Breast epithelium (tissue), 4 donors: ENCODE data around the gene CCDC102B. TPM values are rescaled to one million over a fixed set of nuclear protein-coding genes. Genes with fewer than 3 reads are reported as not detected.
"Not testable (repeated sequence)": the region's sequence is repeated elsewhere in the genome, so short reads cannot be mapped to it uniquely, and the experiment has no call there.

ENCODE experiments used
- DNase-seq, 2 donors: peaks; one replicate each; pipeline ENCODE4 v3.0.0-alpha.2; 2019; ENCODE audit warnings: low spot score in 2 of 2
- H3K27ac ChIP-seq, 2 donors: fragments of 200-600 bp; sonication (generic) in 1 of 2; one replicate each; pipeline ENCODE4 v1.5.1; 2016 to 2019; ENCODE audit warnings: mild to moderate bottlenecking in 1 of 2
- H3K27me3 ChIP-seq, 2 donors: fragments of 200-600 bp; sonication (generic) in 1 of 2; one replicate each; pipeline versions ENCODE4 v1.5.1 to v1.6.0; 2017 to 2019; ENCODE audit warnings: control low read depth in 1 of 2, mild to moderate bottlenecking in 1 of 2
- H3K36me3 ChIP-seq: fragments of 200-600 bp; one replicate; pipeline ENCODE4 v1.5.1; 2019
- H3K4me1 ChIP-seq, 2 donors: fragments of 200-600 bp; sonication (generic); one replicate each; pipeline ENCODE4 v1.5.1; 2016 to 2019; ENCODE audit warnings: control low read depth in 1 of 2
- H3K4me3 ChIP-seq, 3 donors: fragments of 200-600 bp; sonication (generic); 1 replicate in 2 of 3; 2 replicates in 1 of 3; pipeline ENCODE4 v1.5.1; 2016 to 2019; ENCODE audit warnings: mild to moderate bottlenecking in 3 of 3, moderate library complexity in 2 of 3
- H3K9me3 ChIP-seq, 2 donors: fragments of 200-600 bp; sonication (generic) in 1 of 2; one replicate each; pipeline ENCODE4 v1.5.1; 2016 to 2019; ENCODE audit warnings: control low read depth in 1 of 2
- POLR2A ChIP-seq: fragments of 450-650 bp; IDR thresholded peaks from one replicate; pipeline ENCODE4 v1.6.1; 2016; ENCODE audit warnings: antibody characterized with exemption, mild to moderate bottlenecking, moderate library complexity
- POLR2AphosphoS5 ChIP-seq, 3 donors: sonication (generic); formaldehyde crosslinking; IDR thresholded peaks; one replicate each; pipeline ENCODE4 v1.6.1; 2017; ENCODE audit warnings: antibody characterized with exemption in 3 of 3
- intact Hi-C: fragments of 100-400 bp; cut with DNase I; formaldehyde crosslinking; loops from one replicate; pipeline ENCODE4 v1.15.1; 2023; ENCODE audit warnings: low total_unique reads
- total RNA-seq, 3 donors: library from RNA; depleted of rRNA; stranded (reverse); fragments of >200 nt; gene quantifications; one replicate each; pipeline ENCODE4 v1.1.0, GENCODE V29; 2016
- TF ChIP-seq, protein P1 (sequence below), 3 donors: fragments of 450-650 bp; IDR thresholded peaks; one replicate each; pipeline ENCODE4 v1.5.1; 2016 to 2017; ENCODE audit warnings: antibody characterized with exemption in 3 of 3, mild to moderate bottlenecking in 3 of 3, moderate library complexity in 3 of 3

CCDC102B gene
- total RNA-seq, 3 donors from 2014 or later: 5.3 to 9.1 (median 7.2) TPM

GRCh38 chr18:68942230-68942629 lies 144.3 kb downstream of the CCDC102B start:
- Histone ChIP-seq H3K4me3 (no peak overlapping the region), H3K27ac (no peak overlapping the region), H3K4me1 (no peaks in the 10 kb centered on the region), H3K36me3 (no peaks in the 10 kb centered on the region), H3K27me3 (no peaks in the 10 kb centered on the region), H3K9me3 (no peaks in the 10 kb centered on the region)
- no peak for TF ChIP-seq POLR2A
- no peak for TF ChIP-seq POLR2AphosphoS5 (IDR thresholded peaks at IDR 0.05)
- TF ChIP-seq, protein P1, sequence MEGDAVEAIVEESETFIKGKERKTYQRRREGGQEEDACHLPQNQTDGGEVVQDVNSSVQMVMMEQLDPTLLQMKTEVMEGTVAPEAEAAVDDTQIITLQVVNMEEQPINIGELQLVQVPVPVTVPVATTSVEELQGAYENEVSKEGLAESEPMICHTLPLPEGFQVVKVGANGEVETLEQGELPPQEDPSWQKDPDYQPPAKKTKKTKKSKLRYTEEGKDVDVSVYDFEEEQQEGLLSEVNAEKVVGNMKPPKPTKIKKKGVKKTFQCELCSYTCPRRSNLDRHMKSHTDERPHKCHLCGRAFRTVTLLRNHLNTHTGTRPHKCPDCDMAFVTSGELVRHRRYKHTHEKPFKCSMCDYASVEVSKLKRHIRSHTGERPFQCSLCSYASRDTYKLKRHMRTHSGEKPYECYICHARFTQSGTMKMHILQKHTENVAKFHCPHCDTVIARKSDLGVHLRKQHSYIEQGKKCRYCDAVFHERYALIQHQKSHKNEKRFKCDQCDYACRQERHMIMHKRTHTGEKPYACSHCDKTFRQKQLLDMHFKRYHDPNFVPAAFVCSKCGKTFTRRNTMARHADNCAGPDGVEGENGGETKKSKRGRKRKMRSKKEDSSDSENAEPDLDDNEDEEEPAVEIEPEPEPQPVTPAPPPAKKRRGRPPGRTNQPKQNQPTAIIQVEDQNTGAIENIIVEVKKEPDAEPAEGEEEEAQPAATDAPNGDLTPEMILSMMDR (IDR thresholded peaks at IDR 0.05): no peak
- DNase-seq: no peak
- intact Hi-C loops: no loop called here

- H3K9me3 ChIP-seq, H3K27ac ChIP-seq, H3K4me1 ChIP-seq, intact Hi-C loops, H3K27me3 ChIP-seq, DNase-seq, H3K4me3 ChIP-seq, H3K36me3 ChIP-seq: not testable (repeated sequence)
These were observed 146.0 kb downstream of the CCDC102B start for GRCh38 chr18:68943861-68944260.

DNA sequence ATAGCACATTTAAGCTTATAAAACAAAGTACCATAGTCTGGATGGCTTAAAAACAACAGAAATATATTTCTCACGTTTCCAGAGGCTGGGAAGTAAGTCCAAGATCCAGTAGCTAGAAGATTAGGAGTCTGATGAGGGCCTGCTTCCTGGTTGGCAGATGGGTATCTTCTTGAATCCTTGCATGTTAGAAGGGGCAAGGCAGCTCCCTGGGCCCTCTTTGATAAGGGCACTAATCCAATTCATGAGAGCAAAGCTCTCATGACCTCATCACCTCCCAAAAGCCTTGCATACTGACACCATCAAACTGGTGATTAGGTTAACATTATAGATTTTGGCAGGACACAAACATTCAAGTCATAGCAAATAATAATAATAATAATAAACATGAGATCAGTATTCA lies 146.4 kb downstream of the CCDC102B start:
- no peaks in the 10 kb centered on the region for H3K36me3 ChIP-seq
- DNase-seq: no peak
- TF ChIP-seq POLR2A (no peak), POLR2AphosphoS5 (IDR thresholded peaks at IDR 0.05) (no peak)
- TF ChIP-seq, protein P1 (IDR thresholded peaks at IDR 0.05): no peak
- H3K9me3 ChIP-seq: no peaks in the 10 kb centered on the region
- no peaks in the 10 kb centered on the region for H3K27me3 ChIP-seq
- no peaks in the 10 kb centered on the region for H3K4me1 ChIP-seq
- no peak overlapping the region for H3K4me3 ChIP-seq
- H3K27ac ChIP-seq: no peak overlapping the region
- intact Hi-C loops: no loop called here

DNA sequence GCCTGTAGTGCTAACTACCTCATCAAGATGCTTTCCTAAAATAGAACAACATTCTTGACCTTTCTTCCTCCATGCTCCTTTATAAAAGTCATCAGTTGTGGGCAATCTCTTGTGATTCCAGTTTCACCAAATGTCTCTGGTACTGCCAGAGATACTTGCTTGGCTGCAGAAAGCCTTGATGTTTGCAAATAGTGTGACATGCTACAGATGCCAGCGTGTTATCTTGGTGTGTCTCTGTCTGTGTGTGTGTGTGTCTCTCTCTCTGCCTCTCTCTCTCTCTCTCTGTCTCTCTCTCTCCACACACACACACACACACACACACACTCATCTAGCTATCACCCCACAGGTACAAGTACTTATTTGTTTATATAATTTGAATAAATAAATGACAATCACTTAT lies 146.9 kb downstream of the CCDC102B start:
- H3K4me1 ChIP-seq: no peaks in the 10 kb centered on the region
- intact Hi-C loops: loop anchor here (5.0 kb wide), 1 partner anchor 852 kb away; no protein-coding TSS in a partner anchor
- H3K27me3 ChIP-seq: no peaks in the 10 kb centered on the region
- H3K36me3 ChIP-seq: no peaks in the 10 kb centered on the region
- H3K9me3 ChIP-seq: no peaks in the 10 kb centered on the region
- TF ChIP-seq POLR2A (no peak), POLR2AphosphoS5 (IDR thresholded peaks at IDR 0.05) (no peak)
- TF ChIP-seq, protein P1 (IDR thresholded peaks at IDR 0.05): no peak
- DNase-seq: no peak
- H3K4me3 ChIP-seq: no peak overlapping the region
- H3K27ac ChIP-seq: no peak overlapping the region

DNA sequence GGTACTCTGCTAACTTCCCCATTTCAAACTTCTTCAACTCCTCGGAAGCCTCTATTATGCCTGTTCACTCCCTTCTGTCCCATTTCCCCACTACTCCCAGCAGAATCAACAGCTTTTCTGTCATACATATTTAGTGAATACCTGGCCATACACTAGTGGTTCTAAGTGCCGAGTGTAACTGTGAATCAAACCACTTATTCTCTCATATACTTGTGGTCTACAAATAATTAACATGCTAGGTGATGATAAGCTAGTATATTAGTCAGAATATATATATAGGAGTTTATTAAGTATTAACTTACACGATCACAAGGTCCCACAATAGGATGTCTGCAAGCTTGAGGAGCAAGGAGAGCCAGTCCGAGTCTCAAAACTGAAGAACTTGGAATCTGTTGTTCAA lies 150.7 kb downstream of the CCDC102B start:
- Histone ChIP-seq H3K4me3 (no peak overlapping the region), H3K27ac (no peak overlapping the region), H3K27me3 (no peaks in the 10 kb centered on the region), H3K9me3 (peaks cover 0 to 4% of the 10 kb centered on the region in 2 donors), H3K4me1 (no peaks in the 10 kb centered on the region), H3K36me3 (no peaks in the 10 kb centered on the region)
- intact Hi-C loops: loop anchor here (5.0 kb wide), 1 partner anchor 849 kb away; no protein-coding TSS in a partner anchor
- DNase-seq: no peak
- TF ChIP-seq, protein P1 (IDR thresholded peaks at IDR 0.05): no peak
- TF ChIP-seq POLR2A (no peak), POLR2AphosphoS5 (IDR thresholded peaks at IDR 0.05) (no peak)

DNA sequence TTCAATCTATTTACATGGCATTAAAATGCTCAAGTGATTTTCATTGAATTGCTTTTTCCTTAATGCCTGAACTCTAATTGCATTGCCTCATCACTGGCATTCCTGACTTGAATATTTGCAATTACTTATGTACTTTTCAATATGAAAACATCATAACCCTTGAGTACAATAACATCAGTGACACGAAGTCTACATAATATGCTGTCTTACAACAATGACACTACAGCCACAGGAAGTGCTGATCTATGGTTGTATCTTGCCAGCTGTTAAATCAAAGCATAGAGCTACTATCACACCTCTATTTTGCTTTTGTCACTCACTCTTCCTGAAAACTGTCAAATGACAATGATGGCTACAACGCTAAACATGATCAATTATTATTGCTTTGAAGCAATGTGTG lies 156.9 kb downstream of the CCDC102B start:
- H3K4me3 ChIP-seq: no peak overlapping the region
- H3K27me3 ChIP-seq: no peaks in the 10 kb centered on the region
- no peak for TF ChIP-seq POLR2A
- no peak for TF ChIP-seq POLR2AphosphoS5 (IDR thresholded peaks at IDR 0.05)
- TF ChIP-seq, protein P1 (IDR thresholded peaks at IDR 0.05): no peak
- H3K27ac ChIP-seq: no peak overlapping the region
- H3K9me3 ChIP-seq: peaks cover 0 to 4% of the 10 kb centered on the region in 2 donors
- no peaks in the 10 kb centered on the region for H3K36me3 ChIP-seq
- DNase-seq: no peak
- no peaks in the 10 kb centered on the region for H3K4me1 ChIP-seq
- intact Hi-C loops: no loop called here
